ENCODE measurements around the gene COL4A2. TPM values are rescaled to one million over a fixed set of nuclear protein-coding genes. Genes with fewer than 3 reads are reported as not detected.

Gene COL4A2
- total RNA-seq, 1 donor from 2014 or later: 120 TPM

- H3K4me3 Mint-ChIP-seq (ENCODE audit: low read depth): no peak overlapping the region
- no peaks in the 10 kb centered on the region for H3K9me3 Mint-ChIP-seq (ENCODE audit: low read depth)
- no peak for TF ChIP-seq CTCF (IDR thresholded peaks at IDR 0.05; ENCODE audit: unreplicated experiment)
- H3K27me3 Mint-ChIP-seq: no peaks in the 10 kb centered on the region
- no peaks in the 10 kb centered on the region for H3K36me3 Mint-ChIP-seq (ENCODE audit: insufficient read depth)
- no peaks in the 10 kb centered on the region for H3K4me1 Mint-ChIP-seq (ENCODE audit: low read depth)
- H3K27ac Mint-ChIP-seq: no peak overlapping the region
- no peak for DNase-seq (ENCODE audit: low spot score, unreplicated experiment)
Measured at GRCh38 chr13:110276553-110276950, 30.5 kb upstream of the COL4A2 start.

DNA sequence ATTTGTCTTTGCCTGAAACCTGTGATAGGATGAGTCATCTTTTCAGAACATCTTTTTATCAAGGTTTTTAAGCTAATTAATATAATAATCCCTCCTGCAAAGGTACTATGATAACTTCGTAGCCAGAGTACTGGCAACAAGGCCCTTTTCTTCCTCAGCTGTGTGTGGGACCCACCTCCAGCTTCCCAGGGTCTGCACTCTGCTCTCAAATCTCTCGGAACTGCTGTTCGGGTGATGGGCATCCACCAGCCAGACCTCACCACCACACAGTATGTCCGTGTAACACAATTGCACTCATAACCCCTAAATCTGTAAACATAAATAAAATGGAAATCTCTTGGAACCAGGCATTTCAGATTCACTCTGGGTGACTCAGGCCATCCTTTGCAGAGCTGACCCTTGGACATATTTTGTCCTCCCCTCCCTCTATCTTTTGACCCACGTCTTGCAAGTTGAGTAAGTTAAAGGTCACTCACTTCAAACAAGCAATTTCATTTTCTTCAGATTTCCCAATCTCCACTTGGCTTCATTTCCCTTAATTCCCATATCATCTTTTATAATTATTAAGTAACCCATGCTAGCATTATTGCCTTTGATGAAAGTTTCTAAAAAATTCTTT is 29.6 kb upstream of the COL4A2 start:
- no peaks in the 10 kb centered on the region for H3K27me3 Mint-ChIP-seq
- no peaks in the 10 kb centered on the region for H3K36me3 Mint-ChIP-seq (ENCODE audit: insufficient read depth)
- H3K4me3 Mint-ChIP-seq (ENCODE audit: low read depth): no peak overlapping the region
- H3K27ac Mint-ChIP-seq: no peak overlapping the region
- no peaks in the 10 kb centered on the region for H3K4me1 Mint-ChIP-seq (ENCODE audit: low read depth)
- no peaks in the 10 kb centered on the region for H3K9me3 Mint-ChIP-seq (ENCODE audit: low read depth)
- DNase-seq (ENCODE audit: low spot score, unreplicated experiment): no peak
- TF ChIP-seq CTCF (IDR thresholded peaks at IDR 0.05; ENCODE audit: unreplicated experiment): no peak

GRCh38 chr13:110278859-110279258 is 28.2 kb upstream of the COL4A2 start:
- H3K27me3 Mint-ChIP-seq: no peaks in the 10 kb centered on the region
- H3K9me3 Mint-ChIP-seq (ENCODE audit: low read depth): no peaks in the 10 kb centered on the region
- no peaks in the 10 kb centered on the region for H3K36me3 Mint-ChIP-seq (ENCODE audit: insufficient read depth)
- H3K4me3 Mint-ChIP-seq (ENCODE audit: low read depth): no peak overlapping the region
- H3K27ac Mint-ChIP-seq: no peak overlapping the region
- TF ChIP-seq CTCF (IDR thresholded peaks at IDR 0.05; ENCODE audit: unreplicated experiment): no peak
- no peak for DNase-seq (ENCODE audit: low spot score, unreplicated experiment)
- H3K4me1 Mint-ChIP-seq (ENCODE audit: low read depth): no peaks in the 10 kb centered on the region

- peak overlapping the region; percentile 29 for H3K27ac Mint-ChIP-seq
- no peak for DNase-seq (ENCODE audit: low spot score, unreplicated experiment)
- H3K27me3 Mint-ChIP-seq: no peaks in the 10 kb centered on the region
- no peaks in the 10 kb centered on the region for H3K9me3 Mint-ChIP-seq (ENCODE audit: low read depth)
- TF ChIP-seq CTCF (IDR thresholded peaks at IDR 0.05; ENCODE audit: unreplicated experiment): no peak
- no peak overlapping the region for H3K4me3 Mint-ChIP-seq (ENCODE audit: low read depth)
- no peaks in the 10 kb centered on the region for H3K4me1 Mint-ChIP-seq (ENCODE audit: low read depth)
- H3K36me3 Mint-ChIP-seq (ENCODE audit: insufficient read depth): no peaks in the 10 kb centered on the region
Measured at GRCh38 chr13:110279684-110280083, 27.4 kb upstream of the COL4A2 start.

DNA sequence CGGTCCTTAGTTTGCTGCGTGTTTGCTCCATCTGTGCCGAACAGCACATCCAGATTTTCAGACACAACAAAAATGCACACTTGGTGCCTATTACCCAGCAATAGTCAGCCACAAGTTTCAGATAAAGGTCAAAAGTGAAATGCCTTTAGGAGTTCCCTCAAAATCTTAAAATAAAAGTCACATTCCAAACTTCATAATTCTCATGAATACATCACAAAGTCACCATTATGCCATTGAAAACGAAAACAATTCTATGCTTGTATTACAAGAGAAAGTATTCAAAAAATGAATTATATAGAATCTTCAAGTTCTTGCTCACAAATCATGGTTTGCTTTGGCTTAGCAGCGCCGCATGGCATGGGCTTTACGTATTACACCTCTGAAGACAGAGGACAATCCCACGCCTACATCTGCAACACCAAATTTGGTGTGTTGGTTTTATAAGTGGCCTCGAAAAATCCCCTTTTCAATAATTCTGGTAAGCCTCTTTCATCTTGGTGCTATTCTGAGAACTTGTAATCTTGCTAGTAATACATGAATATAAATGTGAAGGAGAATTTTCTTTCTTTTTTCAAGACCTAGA is 26.8 kb upstream of the COL4A2 start:
- Mint-ChIP-seq H3K27ac (no peak overlapping the region), H3K9me3 (ENCODE audit: low read depth) (no peaks in the 10 kb centered on the region), H3K36me3 (ENCODE audit: insufficient read depth) (no peaks in the 10 kb centered on the region), H3K4me1 (ENCODE audit: low read depth) (no peaks in the 10 kb centered on the region), H3K4me3 (ENCODE audit: low read depth) (no peak overlapping the region), H3K27me3 (no peaks in the 10 kb centered on the region)
- no peak for TF ChIP-seq CTCF (IDR thresholded peaks at IDR 0.05; ENCODE audit: unreplicated experiment)
- no peak for DNase-seq (ENCODE audit: low spot score, unreplicated experiment)
